WTC11 (cell line): ENCODE results near the gene XPNPEP1. TPM values are rescaled to one million over a fixed set of nuclear protein-coding genes. Genes with fewer than 3 reads are reported as not detected.

Experiments
- ATAC-seq: fragments of 200-7000 bp; cut with Tn5 transposase; 2 replicates; pipeline ENCODE4 v1.10.0; 2021; ENCODE audit warnings: mild to moderate bottlenecking, moderate library complexity
- CTCF ChIA-PET: fragments of 300-600 bp; sonication (Branson Sonifier 250); formaldehyde crosslinking; loops from one replicate; lab custom pipeline; 2021; ENCODE audit warnings: antibody characterized with exemption; lab: Charles Lee
- POLR2A ChIA-PET: fragments of 350-600 bp; sonication (Branson Sonifier 250); formaldehyde crosslinking; loops from one replicate; lab custom pipeline; 2021; ENCODE audit warnings: antibody characterized with exemption; lab: Charles Lee
- DNase-seq: peaks from one replicate; pipeline ENCODE4 v3.0.0; 2021; ENCODE audit warnings: low spot score
- H3K27ac Mint-ChIP-seq: 2 replicates; pipeline ENCODE4 v1.8.0; 2021; ENCODE audit warnings: mixed read lengths
- H3K27me3 Mint-ChIP-seq: 2 replicates; pipeline ENCODE4 v1.8.0; 2021; ENCODE audit warnings: low read depth, mild to moderate bottlenecking, moderate library complexity, mixed read lengths
- H3K36me3 Mint-ChIP-seq: 2 replicates; pipeline ENCODE4 v1.8.0; 2021; ENCODE audit warnings: mixed read lengths
- H3K4me1 Mint-ChIP-seq: 2 replicates; pipeline ENCODE4 v1.8.0; 2022; ENCODE audit warnings: mixed read lengths
- H3K4me3 Mint-ChIP-seq: 2 replicates; pipeline ENCODE4 v1.8.0; 2021; ENCODE audit warnings: mild to moderate bottlenecking, moderate library complexity, mixed read lengths
- H3K9me3 Mint-ChIP-seq: 2 replicates; pipeline ENCODE4 v1.8.0; 2021; ENCODE audit warnings: mixed read lengths
- ATF1 ChIP-seq: sonication (generic); formaldehyde crosslinking; IDR thresholded peaks from 2 replicates; pipeline ENCODE4 v1.8.1; 2023; ENCODE audit warnings: mild to moderate bottlenecking, moderate library complexity, missing genetic modification reagents
- GABPB1 ChIP-seq: sonication (generic); formaldehyde crosslinking; IDR thresholded peaks from 2 replicates; pipeline ENCODE4 v1.8.1; 2023; ENCODE audit warnings: mild to moderate bottlenecking, missing genetic modification reagents
- JAZF1 ChIP-seq: fragments of 250-450 bp; sonication (Bioruptor Pico); IDR thresholded peaks from 2 replicates; pipeline ENCODE4 v1.9.0; 2021; ENCODE audit warnings: moderate library complexity, mild to moderate bottlenecking, inconsistent platforms
- RELA ChIP-seq: sonication (generic); formaldehyde crosslinking; IDR thresholded peaks from 2 replicates; pipeline ENCODE4 v1.8.1; 2022; ENCODE audit warnings: missing genetic modification reagents, mild to moderate bottlenecking, borderline replicate concordance
- SP1 ChIP-seq: sonication (generic); formaldehyde crosslinking; conservative IDR thresholded peaks from 2 replicates; pipeline ENCODE4 v1.8.1; 2022; ENCODE audit warnings: missing genetic modification reagents
- TEAD1 ChIP-seq: sonication (generic); formaldehyde crosslinking; IDR thresholded peaks from 2 replicates; pipeline ENCODE4 v1.8.0; 2022; ENCODE audit warnings: mild to moderate bottlenecking, missing genetic modification reagents
- ZNF263 ChIP-seq: sonication (generic); formaldehyde crosslinking; IDR thresholded peaks from 2 replicates; pipeline ENCODE4 v1.8.1; 2022; ENCODE audit warnings: low read depth, mild to moderate bottlenecking, moderate library complexity, missing genetic modification reagents
- ZNF317 ChIP-seq: sonication (generic); formaldehyde crosslinking; IDR thresholded peaks from 2 replicates; pipeline ENCODE4 v1.8.1; 2023; ENCODE audit warnings: low read depth, mild to moderate bottlenecking, moderate library complexity, missing genetic modification reagents, borderline replicate concordance
- ZNF416 ChIP-seq: fragments of 250-450 bp; sonication (Bioruptor Pico); IDR thresholded peaks from 2 replicates; pipeline ENCODE4 v1.9.0; 2021; ENCODE audit warnings: mild to moderate bottlenecking, inconsistent platforms
- total RNA-seq: library from RNA; stranded (reverse); gene quantifications from 3 replicates; pipeline ENCODE4 v1.2.3, GENCODE V29; 2021
- TF ChIP-seq, protein P1 (sequence below): sonication (generic); formaldehyde crosslinking; IDR thresholded peaks from 2 replicates; pipeline ENCODE4 v1.8.0; 2022; ENCODE audit warnings: mild to moderate bottlenecking, missing genetic modification reagents
- TF ChIP-seq, protein P2 (sequence below): sonication (generic); formaldehyde crosslinking; IDR thresholded peaks from 2 replicates; pipeline ENCODE4 v1.8.1; 2023; ENCODE audit warnings: mild to moderate bottlenecking, missing genetic modification reagents, borderline replicate concordance
- TF ChIP-seq, protein P3 (sequence below): sonication (generic); formaldehyde crosslinking; IDR thresholded peaks from 2 replicates; pipeline ENCODE4 v1.8.0; 2023; ENCODE audit warnings: missing genetic modification reagents, mild to moderate bottlenecking, borderline replicate concordance
- TF ChIP-seq, protein P4 (sequence below): sonication (generic); formaldehyde crosslinking; IDR thresholded peaks from 2 replicates; pipeline ENCODE4 v1.8.0; 2023; ENCODE audit warnings: mild to moderate bottlenecking, missing genetic modification reagents
- TF ChIP-seq, protein P5 (sequence below): sonication (generic); formaldehyde crosslinking; IDR thresholded peaks from 2 replicates; pipeline ENCODE4 v1.8.0; 2022; ENCODE audit warnings: mild to moderate bottlenecking, missing genetic modification reagents
- TF ChIP-seq, protein P6 (sequence below): fragments of 250-450 bp; sonication (Bioruptor Pico); IDR thresholded peaks from 2 replicates; pipeline ENCODE4 v1.8.0; 2021; ENCODE audit warnings: mild to moderate bottlenecking

Gene XPNPEP1
- total RNA-seq, 1 experiment from 2014 or later = 59.3 TPM

DNA sequence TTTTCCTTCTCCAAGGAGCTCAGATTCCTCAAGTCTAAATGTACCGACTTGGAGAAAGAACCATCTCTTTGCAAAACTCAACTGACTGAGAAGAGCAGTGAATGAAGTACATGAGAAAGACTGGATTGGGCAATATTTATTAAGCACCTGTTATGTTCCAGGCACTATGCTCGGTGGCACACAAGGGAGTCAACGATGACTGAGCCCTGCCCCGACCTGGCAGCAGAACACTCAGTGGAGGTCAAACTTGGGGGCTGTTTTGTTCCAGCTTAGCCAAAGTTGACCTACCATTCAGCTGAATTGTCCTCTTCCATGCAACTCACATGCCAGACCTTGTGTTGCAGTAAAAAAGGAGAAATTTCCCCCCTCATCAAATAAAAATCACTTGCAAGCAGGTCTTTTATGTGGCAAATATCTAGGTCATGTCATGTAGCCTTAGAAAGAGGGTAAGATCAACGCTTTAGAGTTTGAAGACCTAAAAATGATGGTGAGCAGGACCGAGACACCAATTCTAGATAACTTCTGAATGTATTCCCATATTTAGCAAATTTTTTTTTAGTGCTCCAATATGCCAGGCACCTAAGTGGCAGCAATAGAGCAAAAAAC lies 14.3 kb upstream of the XPNPEP1 start:
- POLR2A ChIA-PET = no interaction called here
- Mint-ChIP-seq H3K9me3 (no peaks in the 10 kb centered on the region), H3K36me3 (no peaks in the 10 kb centered on the region), H3K27ac (peak overlapping the region; percentile 86), H3K4me1 (peaks cover 56% of the 10 kb centered on the region), H3K4me3 (no peak overlapping the region), H3K27me3 (0 out of 2 replicates have a peak, but pooled peaks cover 4% of the 10 kb centered on the region)
- CTCF ChIA-PET = interaction anchor here (0.6 to 2.2 kb wide), 3 partner anchors 47 to 163 kb away, joined by 3 to 9 read pairs (median 4); no protein-coding TSS in a partner anchor
- no peak for DNase-seq
- TF ChIP-seq TEAD1 = no peak
- TF ChIP-seq ZNF416 = no peak
- TF ChIP-seq, protein P1, sequence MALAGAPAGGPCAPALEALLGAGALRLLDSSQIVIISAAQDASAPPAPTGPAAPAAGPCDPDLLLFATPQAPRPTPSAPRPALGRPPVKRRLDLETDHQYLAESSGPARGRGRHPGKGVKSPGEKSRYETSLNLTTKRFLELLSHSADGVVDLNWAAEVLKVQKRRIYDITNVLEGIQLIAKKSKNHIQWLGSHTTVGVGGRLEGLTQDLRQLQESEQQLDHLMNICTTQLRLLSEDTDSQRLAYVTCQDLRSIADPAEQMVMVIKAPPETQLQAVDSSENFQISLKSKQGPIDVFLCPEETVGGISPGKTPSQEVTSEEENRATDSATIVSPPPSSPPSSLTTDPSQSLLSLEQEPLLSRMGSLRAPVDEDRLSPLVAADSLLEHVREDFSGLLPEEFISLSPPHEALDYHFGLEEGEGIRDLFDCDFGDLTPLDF (CRISPR knock-in tag) = no peak
- no peak for TF ChIP-seq RELA (CRISPR knock-in tag)
- TF ChIP-seq, protein P2, sequence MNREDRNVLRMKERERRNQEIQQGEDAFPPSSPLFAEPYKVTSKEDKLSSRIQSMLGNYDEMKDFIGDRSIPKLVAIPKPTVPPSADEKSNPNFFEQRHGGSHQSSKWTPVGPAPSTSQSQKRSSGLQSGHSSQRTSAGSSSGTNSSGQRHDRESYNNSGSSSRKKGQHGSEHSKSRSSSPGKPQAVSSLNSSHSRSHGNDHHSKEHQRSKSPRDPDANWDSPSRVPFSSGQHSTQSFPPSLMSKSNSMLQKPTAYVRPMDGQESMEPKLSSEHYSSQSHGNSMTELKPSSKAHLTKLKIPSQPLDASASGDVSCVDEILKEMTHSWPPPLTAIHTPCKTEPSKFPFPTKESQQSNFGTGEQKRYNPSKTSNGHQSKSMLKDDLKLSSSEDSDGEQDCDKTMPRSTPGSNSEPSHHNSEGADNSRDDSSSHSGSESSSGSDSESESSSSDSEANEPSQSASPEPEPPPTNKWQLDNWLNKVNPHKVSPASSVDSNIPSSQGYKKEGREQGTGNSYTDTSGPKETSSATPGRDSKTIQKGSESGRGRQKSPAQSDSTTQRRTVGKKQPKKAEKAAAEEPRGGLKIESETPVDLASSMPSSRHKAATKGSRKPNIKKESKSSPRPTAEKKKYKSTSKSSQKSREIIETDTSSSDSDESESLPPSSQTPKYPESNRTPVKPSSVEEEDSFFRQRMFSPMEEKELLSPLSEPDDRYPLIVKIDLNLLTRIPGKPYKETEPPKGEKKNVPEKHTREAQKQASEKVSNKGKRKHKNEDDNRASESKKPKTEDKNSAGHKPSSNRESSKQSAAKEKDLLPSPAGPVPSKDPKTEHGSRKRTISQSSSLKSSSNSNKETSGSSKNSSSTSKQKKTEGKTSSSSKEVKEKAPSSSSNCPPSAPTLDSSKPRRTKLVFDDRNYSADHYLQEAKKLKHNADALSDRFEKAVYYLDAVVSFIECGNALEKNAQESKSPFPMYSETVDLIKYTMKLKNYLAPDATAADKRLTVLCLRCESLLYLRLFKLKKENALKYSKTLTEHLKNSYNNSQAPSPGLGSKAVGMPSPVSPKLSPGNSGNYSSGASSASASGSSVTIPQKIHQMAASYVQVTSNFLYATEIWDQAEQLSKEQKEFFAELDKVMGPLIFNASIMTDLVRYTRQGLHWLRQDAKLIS = no peak
- no peak for TF ChIP-seq SP1
- TF ChIP-seq ATF1 (CRISPR knock-in tag) = no peak
- TF ChIP-seq GABPB1 (CRISPR knock-in tag) = no peak
- TF ChIP-seq, protein P3, sequence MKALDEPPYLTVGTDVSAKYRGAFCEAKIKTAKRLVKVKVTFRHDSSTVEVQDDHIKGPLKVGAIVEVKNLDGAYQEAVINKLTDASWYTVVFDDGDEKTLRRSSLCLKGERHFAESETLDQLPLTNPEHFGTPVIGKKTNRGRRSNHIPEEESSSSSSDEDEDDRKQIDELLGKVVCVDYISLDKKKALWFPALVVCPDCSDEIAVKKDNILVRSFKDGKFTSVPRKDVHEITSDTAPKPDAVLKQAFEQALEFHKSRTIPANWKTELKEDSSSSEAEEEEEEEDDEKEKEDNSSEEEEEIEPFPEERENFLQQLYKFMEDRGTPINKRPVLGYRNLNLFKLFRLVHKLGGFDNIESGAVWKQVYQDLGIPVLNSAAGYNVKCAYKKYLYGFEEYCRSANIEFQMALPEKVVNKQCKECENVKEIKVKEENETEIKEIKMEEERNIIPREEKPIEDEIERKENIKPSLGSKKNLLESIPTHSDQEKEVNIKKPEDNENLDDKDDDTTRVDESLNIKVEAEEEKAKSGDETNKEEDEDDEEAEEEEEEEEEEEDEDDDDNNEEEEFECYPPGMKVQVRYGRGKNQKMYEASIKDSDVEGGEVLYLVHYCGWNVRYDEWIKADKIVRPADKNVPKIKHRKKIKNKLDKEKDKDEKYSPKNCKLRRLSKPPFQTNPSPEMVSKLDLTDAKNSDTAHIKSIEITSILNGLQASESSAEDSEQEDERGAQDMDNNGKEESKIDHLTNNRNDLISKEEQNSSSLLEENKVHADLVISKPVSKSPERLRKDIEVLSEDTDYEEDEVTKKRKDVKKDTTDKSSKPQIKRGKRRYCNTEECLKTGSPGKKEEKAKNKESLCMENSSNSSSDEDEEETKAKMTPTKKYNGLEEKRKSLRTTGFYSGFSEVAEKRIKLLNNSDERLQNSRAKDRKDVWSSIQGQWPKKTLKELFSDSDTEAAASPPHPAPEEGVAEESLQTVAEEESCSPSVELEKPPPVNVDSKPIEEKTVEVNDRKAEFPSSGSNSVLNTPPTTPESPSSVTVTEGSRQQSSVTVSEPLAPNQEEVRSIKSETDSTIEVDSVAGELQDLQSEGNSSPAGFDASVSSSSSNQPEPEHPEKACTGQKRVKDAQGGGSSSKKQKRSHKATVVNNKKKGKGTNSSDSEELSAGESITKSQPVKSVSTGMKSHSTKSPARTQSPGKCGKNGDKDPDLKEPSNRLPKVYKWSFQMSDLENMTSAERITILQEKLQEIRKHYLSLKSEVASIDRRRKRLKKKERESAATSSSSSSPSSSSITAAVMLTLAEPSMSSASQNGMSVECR = no peak
- TF ChIP-seq, protein P4, sequence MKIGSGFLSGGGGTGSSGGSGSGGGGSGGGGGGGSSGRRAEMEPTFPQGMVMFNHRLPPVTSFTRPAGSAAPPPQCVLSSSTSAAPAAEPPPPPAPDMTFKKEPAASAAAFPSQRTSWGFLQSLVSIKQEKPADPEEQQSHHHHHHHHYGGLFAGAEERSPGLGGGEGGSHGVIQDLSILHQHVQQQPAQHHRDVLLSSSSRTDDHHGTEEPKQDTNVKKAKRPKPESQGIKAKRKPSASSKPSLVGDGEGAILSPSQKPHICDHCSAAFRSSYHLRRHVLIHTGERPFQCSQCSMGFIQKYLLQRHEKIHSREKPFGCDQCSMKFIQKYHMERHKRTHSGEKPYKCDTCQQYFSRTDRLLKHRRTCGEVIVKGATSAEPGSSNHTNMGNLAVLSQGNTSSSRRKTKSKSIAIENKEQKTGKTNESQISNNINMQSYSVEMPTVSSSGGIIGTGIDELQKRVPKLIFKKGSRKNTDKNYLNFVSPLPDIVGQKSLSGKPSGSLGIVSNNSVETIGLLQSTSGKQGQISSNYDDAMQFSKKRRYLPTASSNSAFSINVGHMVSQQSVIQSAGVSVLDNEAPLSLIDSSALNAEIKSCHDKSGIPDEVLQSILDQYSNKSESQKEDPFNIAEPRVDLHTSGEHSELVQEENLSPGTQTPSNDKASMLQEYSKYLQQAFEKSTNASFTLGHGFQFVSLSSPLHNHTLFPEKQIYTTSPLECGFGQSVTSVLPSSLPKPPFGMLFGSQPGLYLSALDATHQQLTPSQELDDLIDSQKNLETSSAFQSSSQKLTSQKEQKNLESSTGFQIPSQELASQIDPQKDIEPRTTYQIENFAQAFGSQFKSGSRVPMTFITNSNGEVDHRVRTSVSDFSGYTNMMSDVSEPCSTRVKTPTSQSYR (CRISPR knock-in tag) = no peak
- TF ChIP-seq, protein P5, sequence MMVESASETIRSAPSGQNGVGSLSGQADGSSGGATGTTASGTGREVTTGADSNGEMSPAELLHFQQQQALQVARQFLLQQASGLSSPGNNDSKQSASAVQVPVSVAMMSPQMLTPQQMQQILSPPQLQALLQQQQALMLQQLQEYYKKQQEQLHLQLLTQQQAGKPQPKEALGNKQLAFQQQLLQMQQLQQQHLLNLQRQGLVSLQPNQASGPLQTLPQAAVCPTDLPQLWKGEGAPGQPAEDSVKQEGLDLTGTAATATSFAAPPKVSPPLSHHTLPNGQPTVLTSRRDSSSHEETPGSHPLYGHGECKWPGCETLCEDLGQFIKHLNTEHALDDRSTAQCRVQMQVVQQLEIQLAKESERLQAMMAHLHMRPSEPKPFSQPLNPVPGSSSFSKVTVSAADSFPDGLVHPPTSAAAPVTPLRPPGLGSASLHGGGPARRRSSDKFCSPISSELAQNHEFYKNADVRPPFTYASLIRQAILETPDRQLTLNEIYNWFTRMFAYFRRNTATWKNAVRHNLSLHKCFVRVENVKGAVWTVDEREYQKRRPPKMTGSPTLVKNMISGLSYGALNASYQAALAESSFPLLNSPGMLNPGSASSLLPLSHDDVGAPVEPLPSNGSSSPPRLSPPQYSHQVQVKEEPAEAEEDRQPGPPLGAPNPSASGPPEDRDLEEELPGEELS = no peak
- no peak for TF ChIP-seq ZNF317 (CRISPR knock-in tag)
- TF ChIP-seq, protein P6, sequence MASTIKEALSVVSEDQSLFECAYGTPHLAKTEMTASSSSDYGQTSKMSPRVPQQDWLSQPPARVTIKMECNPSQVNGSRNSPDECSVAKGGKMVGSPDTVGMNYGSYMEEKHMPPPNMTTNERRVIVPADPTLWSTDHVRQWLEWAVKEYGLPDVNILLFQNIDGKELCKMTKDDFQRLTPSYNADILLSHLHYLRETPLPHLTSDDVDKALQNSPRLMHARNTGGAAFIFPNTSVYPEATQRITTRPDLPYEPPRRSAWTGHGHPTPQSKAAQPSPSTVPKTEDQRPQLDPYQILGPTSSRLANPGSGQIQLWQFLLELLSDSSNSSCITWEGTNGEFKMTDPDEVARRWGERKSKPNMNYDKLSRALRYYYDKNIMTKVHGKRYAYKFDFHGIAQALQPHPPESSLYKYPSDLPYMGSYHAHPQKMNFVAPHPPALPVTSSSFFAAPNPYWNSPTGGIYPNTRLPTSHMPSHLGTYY (CRISPR knock-in tag) = no peak
- TF ChIP-seq JAZF1 (CRISPR knock-in tag) = no peak
- TF ChIP-seq ZNF263 = no peak
- no peak for ATAC-seq
